HG02759 (cell line): Measurements from ENCODE around the gene PAM.
"Not testable (repeated sequence)": the region's sequence is repeated elsewhere in the genome, so short reads cannot be mapped to it uniquely, and the experiment has no call there.

Source experiments
- ATAC-seq: cut with Tn5 transposase; IDR thresholded peaks from one replicate; pipeline ENCODE4 v1.9.1; 2021; ENCODE audit warnings: mild to moderate bottlenecking, moderate library complexity; ENCODE audit not compliant: unreplicated experiment

Gene PAM

GRCh38 chr5:103035701-103036100, 280.6 kb downstream of the PAM start:
- ATAC-seq = no peak

GRCh38 chr5:103036601-103037000, 281.5 kb downstream of the PAM start:
- no peak for ATAC-seq

- no peak for ATAC-seq
Measured at GRCh38 chr5:103037673-103038455, 282.8 kb downstream of the PAM start.

- no peak for ATAC-seq
Measured at GRCh38 chr5:103041071-103041676, 286.1 kb downstream of the PAM start.

- not testable (repeated sequence) for ATAC-seq
Measured at GRCh38 chr5:103046706-103047105, 291.6 kb downstream of the PAM start.

GRCh38 chr5:103057208-103058130, 302.4 kb downstream of the PAM start:
- no peak for ATAC-seq

GRCh38 chr5:103059525-103059924, 304.4 kb downstream of the PAM start:
- ATAC-seq = no peak

- no peak for ATAC-seq
Measured at GRCh38 chr5:103060424-103060954, 305.4 kb downstream of the PAM start.

GRCh38 chr5:103066326-103066725, 311.2 kb downstream of the PAM start:
- no peak for ATAC-seq

- ATAC-seq = not testable (repeated sequence)
Measured at GRCh38 chr5:103073500-103073899, 318.4 kb downstream of the PAM start.

GRCh38 chr5:103075442-103075841, 320.3 kb downstream of the PAM start:
- ATAC-seq = no peak
